Vagina (tissue), 2 donors: ENCODE results near the gene APOL6. TPM values are rescaled to one million over a fixed set of nuclear protein-coding genes. Genes with fewer than 3 reads are reported as not detected.

Experiments used
- DNase-seq, 2 donors: peaks; one replicate each; pipeline ENCODE4 v3.0.0-alpha.2; 2017; ENCODE audit errors: extremely low spot score in 2 of 2
- H3K27ac ChIP-seq: fragments of 200-600 bp; sonication (generic); one replicate; pipeline ENCODE4 v1.5.1; 2019
- H3K27me3 ChIP-seq: fragments of 200-600 bp; sonication (generic); one replicate; pipeline ENCODE4 v1.5.1; 2019
- H3K36me3 ChIP-seq, 2 donors: fragments of 200-600 bp; sonication (generic); one replicate each; pipeline ENCODE4 v1.5.1; 2017 to 2019
- H3K4me1 ChIP-seq: fragments of 200-600 bp; sonication (generic); one replicate; pipeline ENCODE4 v1.5.1; 2019
- H3K4me3 ChIP-seq, 2 donors: fragments of 200-600 bp; sonication (generic); 1 replicate in 1 of 2; 2 replicates in 1 of 2; pipeline ENCODE4 v1.5.1; 2016 to 2019
- H3K9me3 ChIP-seq: fragments of 200-600 bp; sonication (generic); one replicate; pipeline ENCODE4 v1.5.1; 2019
- CTCF ChIP-seq, 3 experiments: fragments of 450-650 bp in 2 of 3; fragments of 200-600 bp in 1 of 3; sonication (generic) in 1 of 3; IDR thresholded peaks; one replicate each; pipeline ENCODE4 v1.5.1; 2017 to 2019; ENCODE audit warnings: antibody characterized with exemption in 3 of 3, mild to moderate bottlenecking in 2 of 3, moderate library complexity in 2 of 3
- POLR2A ChIP-seq, 2 donors: fragments of 450-650 bp; IDR thresholded peaks; one replicate each; pipeline ENCODE4 v1.6.1; 2017; ENCODE audit warnings: antibody characterized with exemption in 2 of 2, mild to moderate bottlenecking in 2 of 2, moderate library complexity in 2 of 2
- POLR2AphosphoS5 ChIP-seq, 2 donors: sonication (generic); formaldehyde crosslinking; IDR thresholded peaks; one replicate each; pipeline ENCODE4 v1.9.0; 2017; ENCODE audit warnings: antibody characterized with exemption in 2 of 2, mild to moderate bottlenecking in 2 of 2, low read depth in 1 of 2; ENCODE audit not compliant: insufficient read depth in 1 of 2
- intact Hi-C: fragments of 100-400 bp; cut with DNase I; formaldehyde crosslinking; loops from one replicate; pipeline ENCODE4 v1.15.1; 2023
- total RNA-seq: library from RNA; depleted of rRNA; stranded (reverse); fragments of >200 nt; gene quantifications from one replicate; pipeline ENCODE4 v1.2.3, GENCODE V29; 2016

The APOL6 gene
- total RNA-seq, 1 donor from 2014 or later, result 11.5 TPM

- Histone ChIP-seq H3K27ac (no peak overlapping the region), H3K36me3 (no peaks in the 10 kb centered on the region), H3K27me3 (no peaks in the 10 kb centered on the region), H3K4me1 (peaks cover 35% of the 10 kb centered on the region), H3K9me3 (no peaks in the 10 kb centered on the region), H3K4me3 (no peak overlapping the region)
- intact Hi-C loops, result loop anchor here (10.0 kb wide), 1 partner anchor 491 kb away; no protein-coding TSS in a partner anchor
- TF ChIP-seq POLR2A (IDR thresholded peaks at IDR 0.05), result no peak
- TF ChIP-seq POLR2AphosphoS5 (IDR thresholded peaks at IDR 0.05; ENCODE audit: insufficient read depth in 1 of 2, low read depth in 1 of 2), result no peak
- no peak for TF ChIP-seq CTCF (IDR thresholded peaks at IDR 0.05)
- no peak for DNase-seq
Measured at GRCh38 chr22:35634015-35634414, 14.2 kb upstream of the APOL6 start.

GRCh38 chr22:35634943-35635540 is 13.2 kb upstream of the APOL6 start:
- no peak overlapping the region for H3K4me3 ChIP-seq
- H3K36me3 ChIP-seq, result no peaks in the 10 kb centered on the region
- TF ChIP-seq POLR2AphosphoS5 (IDR thresholded peaks at IDR 0.05; ENCODE audit: insufficient read depth in 1 of 2, low read depth in 1 of 2) (no peak), POLR2A (IDR thresholded peaks at IDR 0.05) (no peak), CTCF (IDR thresholded peaks at IDR 0.05) (no peak)
- no peak for DNase-seq
- intact Hi-C loops, result loop anchor here (10.0 kb wide), 1 partner anchor 490 kb away; no protein-coding TSS in a partner anchor
- H3K27ac ChIP-seq, result no peak overlapping the region
- peaks cover 30% of the 10 kb centered on the region for H3K4me1 ChIP-seq
- no peaks in the 10 kb centered on the region for H3K27me3 ChIP-seq
- no peaks in the 10 kb centered on the region for H3K9me3 ChIP-seq

GRCh38 chr22:35637254-35637653 is 11.0 kb upstream of the APOL6 start:
- H3K4me3 ChIP-seq, result no peak overlapping the region
- intact Hi-C loops, result loop anchor here (10.0 kb wide), 1 partner anchor 488 kb away; no protein-coding TSS in a partner anchor
- no peaks in the 10 kb centered on the region for H3K36me3 ChIP-seq
- TF ChIP-seq CTCF (IDR thresholded peaks at IDR 0.05), result no peak
- TF ChIP-seq POLR2AphosphoS5 (IDR thresholded peaks at IDR 0.05; ENCODE audit: insufficient read depth in 1 of 2, low read depth in 1 of 2), result no peak
- no peak for TF ChIP-seq POLR2A (IDR thresholded peaks at IDR 0.05)
- no peaks in the 10 kb centered on the region for H3K9me3 ChIP-seq
- no peaks in the 10 kb centered on the region for H3K27me3 ChIP-seq
- peaks cover 30% of the 10 kb centered on the region for H3K4me1 ChIP-seq
- H3K27ac ChIP-seq, result peak overlapping the region; percentile 93
- no peak for DNase-seq

GRCh38 chr22:35638001-35638400 is 10.2 kb upstream of the APOL6 start:
- Histone ChIP-seq H3K27ac (peak overlapping the region; percentile 93), H3K4me3 (peak overlapping the region in 1 of 2 donors; percentile 22), H3K9me3 (no peaks in the 10 kb centered on the region), H3K36me3 (no peaks in the 10 kb centered on the region), H3K4me1 (peaks cover 36% of the 10 kb centered on the region), H3K27me3 (no peaks in the 10 kb centered on the region)
- intact Hi-C loops, result loop anchor here (10.0 kb wide), 1 partner anchor 487 kb away; no protein-coding TSS in a partner anchor
- TF ChIP-seq POLR2AphosphoS5 (IDR thresholded peaks at IDR 0.05; ENCODE audit: insufficient read depth in 1 of 2, low read depth in 1 of 2) (no peak), POLR2A (IDR thresholded peaks at IDR 0.05) (no peak), CTCF (IDR thresholded peaks at IDR 0.05) (no peak)
- DNase-seq, result no peak

GRCh38 chr22:35638410-35638809 is 9.8 kb upstream of the APOL6 start:
- intact Hi-C loops, result loop anchor here (10.0 kb wide), 1 partner anchor 486 kb away; no protein-coding TSS in a partner anchor
- Histone ChIP-seq H3K36me3 (no peaks in the 10 kb centered on the region), H3K4me3 (peak overlapping the region in 1 of 2 donors; percentile 22)

More at GRCh38 chr22:35638410-35638809, 9.8 kb upstream of the APOL6 start:
- H3K9me3 ChIP-seq, result no peaks in the 10 kb centered on the region
- TF ChIP-seq POLR2AphosphoS5 (IDR thresholded peaks at IDR 0.05; ENCODE audit: insufficient read depth in 1 of 2, low read depth in 1 of 2) (peak; percentile 57 to 83), CTCF (IDR thresholded peaks at IDR 0.05) (no peak)
- peaks cover 36% of the 10 kb centered on the region for H3K4me1 ChIP-seq
- peak overlapping the region; percentile 93 for H3K27ac ChIP-seq
- H3K27me3 ChIP-seq, result no peaks in the 10 kb centered on the region
- peak in 1 of 2 donors; percentile 93 for DNase-seq
